ENCODE data around the gene CDH12.

Gene CDH12

GRCh38 chr5:22465177-22465576, 388.0 kb downstream of the CDH12 start:
- H3K9ac ChIP-seq (ENCODE audit: low read length): no peak overlapping the region
- H3K4me2 ChIP-seq (ENCODE audit: low read length): no peak overlapping the region
- H3K4me1 ChIP-seq (ENCODE audit: insufficient read depth, low read length, severe bottlenecking): no peaks in the 10 kb centered on the region
- H4K20me1 ChIP-seq (ENCODE audit: insufficient read depth, low read length): no peaks in the 10 kb centered on the region
- no peak for TF ChIP-seq EZH2 (IDR thresholded peaks at IDR 0.05; ENCODE audit: borderline replicate concordance, low read length)
- TF ChIP-seq CTCF (IDR thresholded peaks at IDR 0.05; ENCODE audit: low read length): no peak
- H3F3A ChIP-seq (ENCODE audit: insufficient read depth, low read length): no peaks in the 10 kb centered on the region
- no peaks in the 10 kb centered on the region for H3K9me2 ChIP-seq (ENCODE audit: low read depth, low read length)
- H2AFZ ChIP-seq (ENCODE audit: low read length): no peak overlapping the region
- no peaks in the 10 kb centered on the region for H3K79me2 ChIP-seq (ENCODE audit: insufficient read depth, low read length)
- no peak overlapping the region for H3K27ac ChIP-seq (ENCODE audit: low read depth, low read length, poor library complexity, severe bottlenecking)
- no peaks in the 10 kb centered on the region for H3K9me3 ChIP-seq (ENCODE audit: low read length)
- H3K36me3 ChIP-seq (ENCODE audit: insufficient read depth, low read length): no peaks in the 10 kb centered on the region
- H3K27me3 ChIP-seq (ENCODE audit: insufficient read depth, low read length): no peaks in the 10 kb centered on the region
- no peak overlapping the region for H3K4me3 ChIP-seq (ENCODE audit: low read depth, low read length, poor library complexity, severe bottlenecking)

- Histone ChIP-seq H3K27ac (ENCODE audit: low read depth, low read length, poor library complexity, severe bottlenecking) (no peak overlapping the region), H3K4me3 (ENCODE audit: low read depth, low read length, poor library complexity, severe bottlenecking) (no peak overlapping the region), H3K4me1 (ENCODE audit: insufficient read depth, low read length, severe bottlenecking) (no peaks in the 10 kb centered on the region), H3K9ac (ENCODE audit: low read length) (no peak overlapping the region), H3K27me3 (ENCODE audit: insufficient read depth, low read length) (no peaks in the 10 kb centered on the region), H2AFZ (ENCODE audit: low read length) (no peak overlapping the region), H3K9me2 (ENCODE audit: low read depth, low read length) (no peaks in the 10 kb centered on the region), H3F3A (ENCODE audit: insufficient read depth, low read length) (no peaks in the 10 kb centered on the region), H3K79me2 (ENCODE audit: insufficient read depth, low read length) (no peaks in the 10 kb centered on the region), H3K36me3 (ENCODE audit: insufficient read depth, low read length) (no peaks in the 10 kb centered on the region), H4K20me1 (ENCODE audit: insufficient read depth, low read length) (no peaks in the 10 kb centered on the region), H3K9me3 (ENCODE audit: low read length) (no peaks in the 10 kb centered on the region), H3K4me2 (ENCODE audit: low read length) (no peak overlapping the region)
- no peak for TF ChIP-seq EZH2 (IDR thresholded peaks at IDR 0.05; ENCODE audit: borderline replicate concordance, low read length)
- TF ChIP-seq CTCF (IDR thresholded peaks at IDR 0.05; ENCODE audit: low read length): no peak
These were observed 393.0 kb downstream of the CDH12 start for GRCh38 chr5:22460189-22460588.

GRCh38 chr5:22432905-22433304, 420.2 kb downstream of the CDH12 start:
- no peak for TF ChIP-seq EZH2 (IDR thresholded peaks at IDR 0.05; ENCODE audit: borderline replicate concordance, low read length)
- TF ChIP-seq CTCF (IDR thresholded peaks at IDR 0.05; ENCODE audit: low read length): no peak
- no peak overlapping the region for H3K4me3 ChIP-seq (ENCODE audit: low read depth, low read length, poor library complexity, severe bottlenecking)
- no peak overlapping the region for H2AFZ ChIP-seq (ENCODE audit: low read length)
- no peak overlapping the region for H3K9ac ChIP-seq (ENCODE audit: low read length)
- no peaks in the 10 kb centered on the region for H3K27me3 ChIP-seq (ENCODE audit: insufficient read depth, low read length)
- H3K9me2 ChIP-seq (ENCODE audit: low read depth, low read length): no peaks in the 10 kb centered on the region
- H3K9me3 ChIP-seq (ENCODE audit: low read length): no peaks in the 10 kb centered on the region
- no peaks in the 10 kb centered on the region for H3K79me2 ChIP-seq (ENCODE audit: insufficient read depth, low read length)
- H3F3A ChIP-seq (ENCODE audit: insufficient read depth, low read length): no peaks in the 10 kb centered on the region
- no peaks in the 10 kb centered on the region for H3K36me3 ChIP-seq (ENCODE audit: insufficient read depth, low read length)
- no peak overlapping the region for H3K4me2 ChIP-seq (ENCODE audit: low read length)
- no peak overlapping the region for H3K27ac ChIP-seq (ENCODE audit: low read depth, low read length, poor library complexity, severe bottlenecking)
- no peaks in the 10 kb centered on the region for H3K4me1 ChIP-seq (ENCODE audit: insufficient read depth, low read length, severe bottlenecking)
- no peaks in the 10 kb centered on the region for H4K20me1 ChIP-seq (ENCODE audit: insufficient read depth, low read length)

Measured in OCI-LY1 (cell line).